Measurements from ENCODE around the gene AMFR. TPM values are rescaled to one million over a fixed set of nuclear protein-coding genes. Genes with fewer than 3 reads are reported as not detected.

The AMFR gene
- total and polyA plus RNA-seq, 4 donors = 39.5 to 86.1 (median 61.2) TPM

DNA sequence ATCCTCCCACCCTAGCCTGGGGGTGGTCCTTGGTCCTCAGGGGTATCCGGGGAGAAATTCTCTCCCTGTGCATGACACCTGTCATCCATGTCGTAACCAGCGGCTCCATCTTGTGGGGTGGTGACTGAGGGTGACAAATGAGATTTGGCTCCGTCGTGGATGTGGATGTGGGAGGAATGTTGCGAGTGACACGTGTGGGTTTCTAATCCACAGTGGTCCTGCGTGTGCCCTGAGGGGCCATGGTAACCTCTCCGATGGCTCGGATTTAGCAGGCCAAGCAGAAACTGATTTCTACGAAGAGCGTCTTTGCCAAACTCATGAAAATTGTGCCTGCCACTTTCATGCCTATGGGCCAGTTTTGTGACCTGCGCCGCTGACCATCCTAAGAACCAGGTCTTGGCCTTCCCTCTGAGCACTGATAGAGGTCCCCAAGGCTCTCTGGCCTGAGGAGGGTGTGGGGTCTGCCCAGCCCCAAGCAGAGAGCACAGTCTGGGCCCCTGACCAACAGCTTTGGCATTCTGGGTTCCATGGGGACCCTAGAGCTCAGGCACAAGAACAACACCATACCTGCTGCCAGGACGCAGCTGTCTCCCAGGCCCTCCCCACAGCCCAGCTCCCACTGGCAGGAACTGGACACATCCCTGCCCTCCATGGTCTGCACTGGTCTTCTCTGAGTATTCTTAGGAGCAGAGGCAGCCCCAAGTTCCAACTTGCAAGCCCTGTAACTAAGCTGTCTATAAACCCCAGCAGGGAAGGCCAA is 79.0 kb downstream of the AMFR start:
- Histone ChIP-seq H3K27ac (ENCODE audit: low read depth in 1 of 2, low read length in 1 of 2) (no peak overlapping the region), H3K4me3 (no peak overlapping the region), H3K27me3 (ENCODE audit: control insufficient read depth in 3 of 3, insufficient read depth in 3 of 3, low read length in 2 of 3) (peaks cover 0 to 3% (median 0%) of the 10 kb centered on the region in 3 donors), H3K36me3 (ENCODE audit: control insufficient read depth in 4 of 4, insufficient read depth in 4 of 4, low read length in 4 of 4) (peaks cover 0 to 15% (median 0%) of the 10 kb centered on the region in 4 donors), H3K4me1 (ENCODE audit: control insufficient read depth in 5 of 5, insufficient read depth in 5 of 5, low read length in 5 of 5) (no peaks in the 10 kb centered on the region), H3K9me3 (ENCODE audit: control insufficient read depth in 4 of 4, insufficient read depth in 3 of 4, low read length in 3 of 4) (no peaks in the 10 kb centered on the region), H3K9ac (ENCODE audit: insufficient read depth in 1 of 2, low read length in 2 of 2) (no peak overlapping the region)
- 94 to 97% methylated on average over 15 of the region's 15 CpGs for WGBS, 2 donors
- no peak for ATAC-seq (ENCODE audit: insufficient read depth, low FRiP score)
- TF ChIP-seq, protein P1, sequence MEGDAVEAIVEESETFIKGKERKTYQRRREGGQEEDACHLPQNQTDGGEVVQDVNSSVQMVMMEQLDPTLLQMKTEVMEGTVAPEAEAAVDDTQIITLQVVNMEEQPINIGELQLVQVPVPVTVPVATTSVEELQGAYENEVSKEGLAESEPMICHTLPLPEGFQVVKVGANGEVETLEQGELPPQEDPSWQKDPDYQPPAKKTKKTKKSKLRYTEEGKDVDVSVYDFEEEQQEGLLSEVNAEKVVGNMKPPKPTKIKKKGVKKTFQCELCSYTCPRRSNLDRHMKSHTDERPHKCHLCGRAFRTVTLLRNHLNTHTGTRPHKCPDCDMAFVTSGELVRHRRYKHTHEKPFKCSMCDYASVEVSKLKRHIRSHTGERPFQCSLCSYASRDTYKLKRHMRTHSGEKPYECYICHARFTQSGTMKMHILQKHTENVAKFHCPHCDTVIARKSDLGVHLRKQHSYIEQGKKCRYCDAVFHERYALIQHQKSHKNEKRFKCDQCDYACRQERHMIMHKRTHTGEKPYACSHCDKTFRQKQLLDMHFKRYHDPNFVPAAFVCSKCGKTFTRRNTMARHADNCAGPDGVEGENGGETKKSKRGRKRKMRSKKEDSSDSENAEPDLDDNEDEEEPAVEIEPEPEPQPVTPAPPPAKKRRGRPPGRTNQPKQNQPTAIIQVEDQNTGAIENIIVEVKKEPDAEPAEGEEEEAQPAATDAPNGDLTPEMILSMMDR (IDR thresholded peaks at IDR 0.05; ENCODE audit: control extremely low read depth, extremely low read depth) = no peak
- DNase-seq = no peak

DNA sequence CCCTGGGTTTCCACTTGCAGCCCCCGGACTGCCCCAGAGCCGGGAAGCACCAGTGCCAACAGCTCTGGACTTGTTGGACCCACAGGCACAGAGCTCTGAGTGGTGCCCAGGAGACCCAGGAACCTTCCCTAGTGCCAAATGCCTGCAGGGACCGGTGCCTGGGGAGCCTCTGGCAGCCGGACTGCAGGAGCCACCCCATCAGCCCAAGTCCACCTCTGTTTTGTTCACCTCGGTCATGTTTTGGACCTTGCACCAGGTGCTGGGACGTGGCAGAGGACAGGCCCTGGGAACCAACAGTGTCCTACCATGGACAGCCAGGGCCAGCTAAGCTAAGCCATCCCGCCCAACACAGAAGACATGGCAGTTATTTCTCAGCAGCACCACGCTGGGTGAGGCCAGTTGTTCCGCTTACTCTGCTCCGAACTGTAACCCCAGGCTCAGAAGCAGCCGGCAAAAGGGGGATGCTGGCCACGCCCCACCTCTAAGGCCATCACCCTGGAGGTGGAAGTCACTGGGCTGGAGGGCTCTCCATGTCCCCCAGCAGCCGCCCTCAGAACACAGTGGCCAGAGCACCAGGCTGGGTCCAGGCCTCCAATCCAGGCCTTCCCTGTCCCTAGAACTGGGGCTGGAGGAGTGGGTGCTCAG is 79.8 kb downstream of the AMFR start:
- ATAC-seq (ENCODE audit: insufficient read depth, low FRiP score) = no peak
- Histone ChIP-seq H3K4me1 (ENCODE audit: control insufficient read depth in 5 of 5, insufficient read depth in 5 of 5, low read length in 5 of 5) (no peaks in the 10 kb centered on the region), H3K9me3 (ENCODE audit: control insufficient read depth in 4 of 4, insufficient read depth in 3 of 4, low read length in 3 of 4) (no peaks in the 10 kb centered on the region), H3K27me3 (ENCODE audit: control insufficient read depth in 3 of 3, insufficient read depth in 3 of 3, low read length in 2 of 3) (no peaks in the 10 kb centered on the region), H3K36me3 (ENCODE audit: control insufficient read depth in 4 of 4, insufficient read depth in 4 of 4, low read length in 4 of 4) (peaks cover 0 to 15% (median 0%) of the 10 kb centered on the region in 4 donors), H3K9ac (ENCODE audit: insufficient read depth in 1 of 2, low read length in 2 of 2) (no peak overlapping the region), H3K4me3 (no peak overlapping the region), H3K27ac (ENCODE audit: low read depth in 1 of 2, low read length in 1 of 2) (no peak overlapping the region)
- 89 to 95% methylated on average over 12 to 13 of the region's 13 CpGs for WGBS, 2 donors
- DNase-seq = no peak
- TF ChIP-seq, protein P1 (IDR thresholded peaks at IDR 0.05; ENCODE audit: control extremely low read depth, extremely low read depth) = no peak

DNA sequence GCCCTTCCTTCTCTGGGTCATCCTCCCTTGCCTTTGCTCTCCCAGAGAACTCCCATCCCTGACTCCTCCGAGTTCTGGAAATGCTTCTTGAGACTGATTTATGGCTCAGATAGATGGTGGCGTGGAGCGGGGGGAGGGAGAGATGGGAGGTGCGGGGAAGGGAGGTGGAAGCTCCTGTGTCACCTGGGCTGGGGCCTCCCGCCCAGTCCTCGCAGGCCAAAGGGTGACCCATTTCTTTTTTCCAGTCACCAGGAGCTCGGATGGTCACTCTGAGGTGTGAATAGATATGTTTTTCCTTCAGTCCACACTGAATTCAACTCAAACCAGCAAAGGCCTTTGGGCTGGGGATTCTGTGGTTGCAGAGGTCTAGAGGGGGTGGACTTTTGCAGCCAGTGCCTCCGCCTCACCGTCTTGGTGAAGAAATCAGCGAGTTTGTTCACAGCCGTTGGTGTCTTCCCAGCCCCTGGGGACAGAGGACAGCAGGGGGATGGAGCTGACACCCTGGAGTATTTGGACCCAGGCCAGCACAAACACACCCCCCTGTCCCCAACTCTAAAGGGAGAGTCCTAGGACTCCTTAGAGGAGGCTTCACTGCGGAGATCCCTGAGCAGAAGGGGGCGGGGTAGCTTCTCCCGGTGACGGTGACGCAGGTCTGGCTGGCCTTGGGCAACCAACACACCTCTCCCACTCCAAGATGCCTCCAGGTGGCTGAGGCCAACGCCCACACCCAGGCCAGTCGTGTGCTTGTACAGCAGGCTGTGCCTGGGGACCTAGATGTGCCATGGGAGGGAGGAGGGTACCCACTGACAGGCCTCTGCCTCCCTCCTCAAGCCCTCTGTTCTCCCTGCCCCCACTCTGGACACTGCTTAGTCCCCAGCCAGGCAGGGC is 80.6 kb downstream of the AMFR start:
- TF ChIP-seq, protein P1 (IDR thresholded peaks at IDR 0.05; ENCODE audit: control extremely low read depth, extremely low read depth) = no peak
- H3K27me3 ChIP-seq (ENCODE audit: control insufficient read depth in 3 of 3, insufficient read depth in 3 of 3, low read length in 2 of 3) = no peaks in the 10 kb centered on the region
- H3K9me3 ChIP-seq (ENCODE audit: control insufficient read depth in 4 of 4, insufficient read depth in 3 of 4, low read length in 3 of 4) = no peaks in the 10 kb centered on the region
- H3K4me3 ChIP-seq = no peak overlapping the region
- DNase-seq (no peak), ATAC-seq (ENCODE audit: insufficient read depth, low FRiP score) (no peak)
- peaks cover 0 to 15% (median 0%) of the 10 kb centered on the region in 4 donors for H3K36me3 ChIP-seq (ENCODE audit: control insufficient read depth in 4 of 4, insufficient read depth in 4 of 4, low read length in 4 of 4)
- no peak overlapping the region for H3K9ac ChIP-seq (ENCODE audit: insufficient read depth in 1 of 2, low read length in 2 of 2)
- no peak overlapping the region for H3K27ac ChIP-seq (ENCODE audit: low read depth in 1 of 2, low read length in 1 of 2)
- H3K4me1 ChIP-seq (ENCODE audit: control insufficient read depth in 5 of 5, insufficient read depth in 5 of 5, low read length in 5 of 5) = no peaks in the 10 kb centered on the region
- WGBS, 2 donors = 79 to 84% methylated on average over 18 of the region's 18 CpGs

Measured in lung (tissue), 12 donors.